K562 (cell line): ENCODE measurements around the gene SLC43A1. TPM values are rescaled to one million over a fixed set of nuclear protein-coding genes. Genes with fewer than 3 reads are reported as not detected.

Source experiments
- CREB1 ChIP-seq, 2 experiments: sonication (generic) in 1 of 2; formaldehyde crosslinking in 1 of 2; IDR thresholded peaks; 2 replicates each; pipeline versions ENCODE4 v1.6.1 to v1.8.0; 2012 to 2022; ENCODE audit warnings: inconsistent platforms in 1 of 2, mild to moderate bottlenecking in 1 of 2, missing genetic modification reagents in 1 of 2, moderate library complexity in 1 of 2
- CXXC5 ChIP-seq: fragments of 250-450 bp; sonication (Bioruptor Pico); IDR thresholded peaks from 2 replicates; pipeline ENCODE4 v1.8.0; 2022; ENCODE audit warnings: inconsistent platforms, mild to moderate bottlenecking, moderate library complexity
- ELF2 ChIP-seq: fragments of 250-450 bp; sonication (Bioruptor Pico); IDR thresholded peaks from 2 replicates; pipeline ENCODE4 v1.5.0; 2021; ENCODE audit warnings: mild to moderate bottlenecking
- FOXK1 ChIP-seq: sonication (generic); formaldehyde crosslinking; IDR thresholded peaks from 2 replicates; pipeline ENCODE4 v1.8.0; 2022; ENCODE audit warnings: missing genetic modification reagents, mild to moderate bottlenecking, borderline replicate concordance
- GABPB2 ChIP-seq: fragments of 250-450 bp; sonication (Bioruptor Pico); conservative IDR thresholded peaks from 2 replicates; pipeline ENCODE4 v1.5.1; 2021; ENCODE audit warnings: mild to moderate bottlenecking
- GATA2 ChIP-seq: sonication (generic); formaldehyde crosslinking; IDR thresholded peaks from 2 replicates; pipeline ENCODE4 v1.4.0; 2020; ENCODE audit warnings: mild to moderate bottlenecking, missing genetic modification reagents
- HDAC2 ChIP-seq: fragments of 450-650 bp; IDR thresholded peaks from 2 replicates; pipeline ENCODE4 v1.6.1; 2016; ENCODE audit warnings: mild to moderate bottlenecking
- JUN ChIP-seq, 2 experiments: sonication (generic) in 1 of 2; formaldehyde crosslinking in 1 of 2; IDR thresholded peaks; 2 replicates each; pipeline versions ENCODE4 v1.6.1 to v1.8.0; 2012 to 2022; ENCODE audit warnings: borderline replicate concordance in 2 of 2, mild to moderate bottlenecking in 2 of 2, improper control_type of control experiment in 1 of 2, low read depth in 1 of 2, low read length in 1 of 2, missing genetic modification reagents in 1 of 2
- MTF1 ChIP-seq: fragments of 250-450 bp; sonication (Bioruptor Pico); IDR thresholded peaks from 2 replicates; pipeline ENCODE4 v1.9.0; 2021; ENCODE audit warnings: moderate library complexity, mild to moderate bottlenecking, inconsistent platforms, borderline replicate concordance
- PHF20 ChIP-seq: fragments of 450-650 bp; IDR thresholded peaks from 2 replicates; pipeline ENCODE4 v1.6.1; 2018; ENCODE audit not compliant: partially characterized antibody
- RBM25 ChIP-seq: fragments of 200-400 bp; formaldehyde crosslinking; IDR thresholded peaks from 2 replicates; pipeline ENCODE4 v1.6.1; 2018; ENCODE audit warnings: low read length, low read depth, moderate library complexity; ENCODE audit not compliant: severe bottlenecking
- SMARCA4 ChIP-seq: fragments of 450-650 bp; IDR thresholded peaks from 2 replicates; pipeline ENCODE4 v1.6.1; 2016
- SP2 ChIP-seq: IDR thresholded peaks from 2 replicates; pipeline ENCODE4 v1.6.1; 2011; ENCODE audit warnings: mild to moderate bottlenecking, low read depth, low read length, moderate library complexity; ENCODE audit not compliant: poor library complexity, severe bottlenecking; ENCODE audit errors: extremely low read depth
- TOE1 ChIP-seq, 2 experiments: fragments of 450-650 bp in 1 of 2; sonication (generic) in 1 of 2; formaldehyde crosslinking in 1 of 2; IDR thresholded peaks; 2 replicates each; pipeline versions ENCODE4 v1.7.1 to v1.8.0; 2016 to 2022; ENCODE audit warnings: borderline replicate concordance in 2 of 2, mild to moderate bottlenecking in 2 of 2, antibody characterized with exemption in 1 of 2, inconsistent platforms in 1 of 2, low read depth in 1 of 2, missing genetic modification reagents in 1 of 2, moderate library complexity in 1 of 2
- ZFP1 ChIP-seq: fragments of 450-650 bp; formaldehyde crosslinking; IDR thresholded peaks from 2 replicates; pipeline ENCODE4 v1.4.0; 2020; ENCODE audit warnings: mild to moderate bottlenecking, mixed read lengths
- ZNF561 ChIP-seq: fragments of 450-650 bp; formaldehyde crosslinking; conservative IDR thresholded peaks from 2 replicates; pipeline ENCODE4 v1.4.0; 2020; ENCODE audit warnings: mild to moderate bottlenecking, moderate library complexity
- polyA plus RNA-seq, 8 experiments: library from polyadenylated mRNA; depleted of rRNA in 4 of 8; stranded (reverse) in 5 of 8; unstranded in 3 of 8; fragments of >200 nt; fragmentation: Nextera tagmentation in 2 of 8; fragmentation: Illumina TruSeq in 1 of 8; extraction: Ambion mirVana in 2 of 8; extraction: Trizol in 1 of 8; gene quantifications; 2 replicates each; pipeline versions ENCODE4 v1.2.1 to v1.2.3, GENCODE V29; 2011 to 2014; ENCODE audit warnings: inconsistent platforms in 1 of 8, missing spikeins in 1 of 8
- total RNA-seq, 7 experiments: library from RNA; depleted of rRNA in 6 of 7; stranded (reverse); fragments of >200 nt in 6 of 7; fragmentation: Illumina TruSeq in 2 of 7; extraction: Trizol in 2 of 7; gene quantifications; 2 replicates each; pipeline versions ENCODE4 v1.2.1 to v1.2.3, GENCODE V29; 2011 to 2021; ENCODE audit warnings: low replicate concordance in 1 of 7
- TF ChIP-seq, protein P1 (sequence below), 2 experiments: fragments of 450-650 bp in 1 of 2; sonication (generic) in 1 of 2; formaldehyde crosslinking in 1 of 2; IDR thresholded peaks in 1 of 2; conservative IDR thresholded peaks in 1 of 2; 2 replicates each; pipeline versions ENCODE4 v1.6.1 to v1.8.1; 2016 to 2023; ENCODE audit warnings: mild to moderate bottlenecking in 2 of 2, moderate library complexity in 2 of 2, inconsistent platforms in 1 of 2, missing genetic modification reagents in 1 of 2
- TF ChIP-seq, protein P2 (sequence below): sonication (generic); formaldehyde crosslinking; IDR thresholded peaks from 2 replicates; pipeline ENCODE4 v1.8.0; 2022; ENCODE audit warnings: missing genetic modification reagents, mild to moderate bottlenecking, moderate library complexity, borderline replicate concordance
- TF ChIP-seq, protein P3 (sequence below): sonication (generic); formaldehyde crosslinking; IDR thresholded peaks from 2 replicates; pipeline ENCODE4 v1.9.0; 2022; ENCODE audit warnings: mild to moderate bottlenecking, missing genetic modification reagents
- TF ChIP-seq, protein P4 (sequence below): sonication (generic); formaldehyde crosslinking; IDR thresholded peaks from 2 replicates; pipeline ENCODE4 v1.4.0; 2020; ENCODE audit warnings: mild to moderate bottlenecking, missing genetic modification reagents

SLC43A1 gene
- total and polyA plus RNA-seq, 9 of the 15 experiments (the other 6 are each of a cell fraction or from before 2014, with no cell fraction given) = 2.6 to 41.8 (median 24.6) TPM

DNA sequence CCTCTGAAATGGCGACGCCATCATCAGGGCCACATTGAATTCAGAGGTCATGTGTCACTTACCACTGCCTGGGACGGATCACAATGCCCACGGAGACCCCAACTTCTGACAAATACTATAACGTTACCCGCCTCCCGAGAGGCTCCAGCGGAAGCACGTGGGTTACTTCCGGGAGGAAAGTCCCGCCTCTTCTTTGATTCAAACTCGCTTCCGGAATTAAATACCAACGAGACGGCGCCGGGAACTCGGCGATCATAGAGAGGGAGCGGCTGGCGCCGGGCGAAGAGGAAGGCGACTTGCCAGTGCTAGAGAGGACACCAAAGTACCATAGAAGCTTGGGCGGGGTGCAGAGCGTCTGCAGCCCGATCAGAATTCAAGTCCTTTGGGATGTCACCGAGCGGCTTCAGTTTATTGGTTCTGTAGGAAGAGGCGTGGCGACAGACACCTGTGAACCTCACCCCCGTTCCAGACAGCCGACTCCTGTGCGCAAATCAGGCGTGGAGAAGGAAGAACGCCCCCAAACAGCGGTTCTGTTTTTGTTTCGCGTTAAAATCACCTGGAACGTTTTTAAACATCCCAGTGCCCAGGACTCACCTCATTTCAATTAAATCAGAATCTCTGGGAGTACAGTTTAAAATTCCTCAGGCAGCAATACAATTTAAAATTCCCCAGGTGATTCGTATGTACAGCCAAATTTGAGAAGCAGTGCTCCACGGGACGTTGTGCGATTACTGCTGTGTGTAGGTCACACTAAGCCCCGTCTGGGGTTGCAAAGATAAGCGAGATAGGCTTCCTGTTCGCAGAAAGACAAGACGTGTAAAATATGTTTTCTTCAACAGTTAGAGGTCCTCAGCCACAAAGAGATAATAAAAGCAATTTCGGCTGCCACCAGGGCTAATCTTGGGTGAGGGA is 15.3 kb upstream of the SLC43A1 start, which contains the start of gene TIMM10 (continued):
- 0 out of 2 replicates have a peak, but pooled peaks have one; percentile 30 for TF ChIP-seq TOE1 (IDR thresholded peaks at IDR 0.05; ENCODE audit: borderline replicate concordance)
- TF ChIP-seq TOE1 (CRISPR knock-in tag; IDR thresholded peaks at IDR 0.05; ENCODE audit: borderline replicate concordance, low read depth) = no peak
- TF ChIP-seq ZNF561 (CRISPR knock-in tag) = no peak
- no peak for TF ChIP-seq RBM25
- peak; percentile 95 for TF ChIP-seq ELF2 (CRISPR knock-in tag)
- TF ChIP-seq, protein P1, sequence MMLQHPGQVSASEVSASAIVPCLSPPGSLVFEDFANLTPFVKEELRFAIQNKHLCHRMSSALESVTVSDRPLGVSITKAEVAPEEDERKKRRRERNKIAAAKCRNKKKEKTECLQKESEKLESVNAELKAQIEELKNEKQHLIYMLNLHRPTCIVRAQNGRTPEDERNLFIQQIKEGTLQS (IDR thresholded peaks at IDR 0.05) = no peak
- TF ChIP-seq, protein P1 (CRISPR knock-in tag; conservative IDR thresholded peaks at IDR 0.05) = 0 out of 2 replicates have a peak, but pooled peaks have one; percentile 62
- TF ChIP-seq CREB1 (IDR thresholded peaks at IDR 0.05) = peak; percentile 30; the same call in 1 of the 2 replicates
- peak; percentile 26; the same call in 1 of the 2 replicates for TF ChIP-seq CREB1 (CRISPR knock-in tag; IDR thresholded peaks at IDR 0.05)
- TF ChIP-seq FOXK1 (CRISPR knock-in tag) = no peak
- TF ChIP-seq, protein P2, sequence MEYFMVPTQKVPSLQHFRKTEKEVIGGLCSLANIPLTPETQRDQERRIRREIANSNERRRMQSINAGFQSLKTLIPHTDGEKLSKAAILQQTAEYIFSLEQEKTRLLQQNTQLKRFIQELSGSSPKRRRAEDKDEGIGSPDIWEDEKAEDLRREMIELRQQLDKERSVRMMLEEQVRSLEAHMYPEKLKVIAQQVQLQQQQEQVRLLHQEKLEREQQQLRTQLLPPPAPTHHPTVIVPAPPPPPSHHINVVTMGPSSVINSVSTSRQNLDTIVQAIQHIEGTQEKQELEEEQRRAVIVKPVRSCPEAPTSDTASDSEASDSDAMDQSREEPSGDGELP (CRISPR knock-in tag) = peak; percentile 78
- TF ChIP-seq SMARCA4 = peak; percentile 96
- peak; percentile 99 for TF ChIP-seq SP2
- peak; percentile 78; the same call in 1 of the 2 replicates for TF ChIP-seq CXXC5 (CRISPR knock-in tag)
- no peak for TF ChIP-seq ZFP1 (CRISPR knock-in tag)
- TF ChIP-seq GATA2 = peak; percentile 94
- 0 out of 2 replicates have a peak, but pooled peaks have one; percentile 56 for TF ChIP-seq GABPB2 (CRISPR knock-in tag)
- TF ChIP-seq HDAC2 = peak; percentile 49; the same call in 1 of the 2 replicates
- TF ChIP-seq JUN (IDR thresholded peaks at IDR 0.05; ENCODE audit: borderline replicate concordance, low read depth, low read length) = peak; percentile 54; the same call in 1 of the 2 replicates
- no peak for TF ChIP-seq JUN (CRISPR knock-in tag; IDR thresholded peaks at IDR 0.05; ENCODE audit: borderline replicate concordance)
- TF ChIP-seq MTF1 (CRISPR knock-in tag) = no peak
- TF ChIP-seq, protein P3, sequence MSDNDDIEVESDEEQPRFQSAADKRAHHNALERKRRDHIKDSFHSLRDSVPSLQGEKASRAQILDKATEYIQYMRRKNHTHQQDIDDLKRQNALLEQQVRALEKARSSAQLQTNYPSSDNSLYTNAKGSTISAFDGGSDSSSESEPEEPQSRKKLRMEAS (CRISPR knock-in tag) = peak; percentile 87
- TF ChIP-seq PHF20 = peak; percentile 68
- TF ChIP-seq, protein P4, sequence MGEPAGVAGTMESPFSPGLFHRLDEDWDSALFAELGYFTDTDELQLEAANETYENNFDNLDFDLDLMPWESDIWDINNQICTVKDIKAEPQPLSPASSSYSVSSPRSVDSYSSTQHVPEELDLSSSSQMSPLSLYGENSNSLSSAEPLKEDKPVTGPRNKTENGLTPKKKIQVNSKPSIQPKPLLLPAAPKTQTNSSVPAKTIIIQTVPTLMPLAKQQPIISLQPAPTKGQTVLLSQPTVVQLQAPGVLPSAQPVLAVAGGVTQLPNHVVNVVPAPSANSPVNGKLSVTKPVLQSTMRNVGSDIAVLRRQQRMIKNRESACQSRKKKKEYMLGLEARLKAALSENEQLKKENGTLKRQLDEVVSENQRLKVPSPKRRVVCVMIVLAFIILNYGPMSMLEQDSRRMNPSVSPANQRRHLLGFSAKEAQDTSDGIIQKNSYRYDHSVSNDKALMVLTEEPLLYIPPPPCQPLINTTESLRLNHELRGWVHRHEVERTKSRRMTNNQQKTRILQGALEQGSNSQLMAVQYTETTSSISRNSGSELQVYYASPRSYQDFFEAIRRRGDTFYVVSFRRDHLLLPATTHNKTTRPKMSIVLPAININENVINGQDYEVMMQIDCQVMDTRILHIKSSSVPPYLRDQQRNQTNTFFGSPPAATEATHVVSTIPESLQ (CRISPR knock-in tag) = peak; percentile 72
